A673 (cell line): Measurements from ENCODE around the gene RNF121. TPM values are rescaled to one million over a fixed set of nuclear protein-coding genes. Genes with fewer than 3 reads are reported as not detected.

Experiments used
- BruUV-seq: library from RNA; stranded (reverse); fragments of 400-500 nt; replicated peaks from 2 replicates; lab custom pipeline; 2021; lab: Mats Ljungman, UMichigan
- CTCF ChIA-PET: fragments of 300-600 bp; sonication (Branson Sonifier 250); formaldehyde crosslinking; loops from one replicate; lab custom pipeline; 2022; ENCODE audit warnings: antibody characterized with exemption; lab: Charles Lee
- POLR2A ChIA-PET: fragments of 300-600 bp; sonication (Branson Sonifier 250); formaldehyde crosslinking; loops from one replicate; lab custom pipeline; 2022; ENCODE audit warnings: antibody characterized with exemption; ENCODE audit not compliant: low non-redundant PET; lab: Charles Lee
- DNase-seq: peaks from one replicate; pipeline ENCODE4 v3.0.0-alpha.2; 2015; ENCODE audit warnings: low spot score
- H3K27ac ChIP-seq: fragments of 200-600 bp; sonication (generic); 2 replicates; pipeline ENCODE4 v1.5.1; 2016; ENCODE audit warnings: mixed run types, low read depth, mild to moderate bottlenecking, mixed read lengths, antibody characterized with exemption, low read length; ENCODE audit not compliant: poor library complexity, severe bottlenecking
- H3K27me3 ChIP-seq: fragments of 200-600 bp; sonication (generic); replicated peaks from 2 replicates; pipeline ENCODE4 v1.6.1; 2017; ENCODE audit warnings: mixed run types, low read depth, mild to moderate bottlenecking, mixed read lengths, antibody characterized with exemption, low read length; ENCODE audit not compliant: insufficient read depth, poor library complexity
- H3K36me3 ChIP-seq: fragments of 200-600 bp; sonication (generic); 2 replicates; pipeline ENCODE4 v1.6.1; 2016; ENCODE audit warnings: mixed run types, mild to moderate bottlenecking, mixed read lengths, antibody characterized with exemption, low read length; ENCODE audit not compliant: insufficient read depth, poor library complexity, severe bottlenecking
- H3K4me1 ChIP-seq: fragments of 200-600 bp; sonication (generic); 2 replicates; pipeline ENCODE4 v1.6.1; 2017; ENCODE audit warnings: mixed run types, mild to moderate bottlenecking, mixed read lengths, antibody characterized with exemption, low read length; ENCODE audit not compliant: insufficient read depth, poor library complexity, severe bottlenecking
- H3K4me3 ChIP-seq: fragments of 200-600 bp; sonication (generic); 2 replicates; pipeline ENCODE4 v1.5.1; 2016; ENCODE audit warnings: low read depth, mixed run types, mild to moderate bottlenecking, mixed read lengths, low read length; ENCODE audit not compliant: poor library complexity, severe bottlenecking
- H3K9me3 ChIP-seq: fragments of 200-600 bp; sonication (generic); 2 replicates; pipeline ENCODE4 v1.6.1; 2016; ENCODE audit warnings: mixed run types, low read depth, mild to moderate bottlenecking, mixed read lengths, antibody characterized with exemption, low read length; ENCODE audit not compliant: poor library complexity, severe bottlenecking
- EZH2 ChIP-seq: fragments of 200-600 bp; sonication (generic); IDR thresholded peaks from 2 replicates; pipeline ENCODE4 v1.6.1; 2017; ENCODE audit warnings: borderline replicate concordance, low read depth, mild to moderate bottlenecking, mixed read lengths, antibody characterized with exemption, low read length; ENCODE audit not compliant: poor library complexity, severe bottlenecking
- intact Hi-C: fragments of 100-400 bp; cut with micrococcal nuclease; formaldehyde crosslinking; loops from one replicate; pipeline ENCODE4 v1.10.0; 2022; ENCODE audit not compliant: unreplicated experiment
- total RNA-seq: library from RNA; stranded (reverse); gene quantifications from 2 replicates; pipeline ENCODE4 v1.2.3, GENCODE V29; 2021
- TF ChIP-seq, protein P1 (sequence below): fragments of 300-800, 200-600 bp; sonication (generic); conservative IDR thresholded peaks from 2 replicates; pipeline ENCODE4 v1.5.1; 2017; ENCODE audit warnings: low read depth, mild to moderate bottlenecking, antibody characterized with exemption, low read length, moderate library complexity, mixed read lengths

The RNF121 gene
- total RNA-seq, 1 experiment from 2014 or later, result 59.1 TPM

DNA sequence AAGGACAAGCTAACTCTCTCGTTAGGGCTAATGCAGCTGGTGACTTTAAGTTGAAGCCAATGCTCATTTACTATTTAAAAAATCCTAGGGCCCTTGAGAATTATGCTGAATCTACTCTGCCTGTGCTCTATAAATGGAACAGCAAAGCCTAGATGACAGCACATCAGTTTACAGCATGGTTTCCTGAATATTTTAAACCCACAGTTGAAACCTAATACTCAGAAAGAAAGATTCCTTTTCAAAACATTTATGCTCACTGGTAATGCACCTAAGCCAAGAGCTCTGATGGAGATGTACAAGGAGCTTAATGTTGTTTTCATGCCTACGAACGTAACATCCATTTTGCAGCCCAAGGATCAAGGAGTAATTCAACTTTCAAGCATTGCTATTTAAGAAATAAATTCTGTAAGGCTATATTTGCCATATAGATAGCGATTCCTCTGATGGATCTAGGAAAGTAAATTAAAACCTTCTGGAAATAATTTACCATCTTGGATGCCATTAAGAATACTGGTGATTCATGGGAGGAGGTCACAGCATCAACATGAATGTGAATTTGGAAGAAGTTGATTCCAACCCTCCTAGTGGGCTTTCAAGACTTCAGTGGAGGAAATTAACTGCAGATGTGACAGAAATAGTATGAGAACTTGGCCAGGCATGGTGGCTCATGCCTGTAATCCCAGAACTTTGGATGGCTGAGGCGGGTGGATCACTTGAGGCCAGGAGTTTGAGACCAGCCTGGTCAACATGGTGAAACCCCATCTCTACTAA, 14.9 kb upstream of the RNF121 start:
- DNase-seq, result no peak
- ChIA-PET CTCF (no interaction called here), POLR2A (no interaction called here)
- Histone ChIP-seq H3K36me3 (peaks cover 14% of the 10 kb centered on the region), H3K27me3 (no peaks in the 10 kb centered on the region), H3K4me1 (no peaks in the 10 kb centered on the region), H3K4me3 (no peak overlapping the region), H3K27ac (no peak overlapping the region), H3K9me3 (no peaks in the 10 kb centered on the region)
- BruUV-seq, result no TSS peak
- intact Hi-C loops, result no loop called here
- no peak for TF ChIP-seq EZH2
- TF ChIP-seq, protein P1, sequence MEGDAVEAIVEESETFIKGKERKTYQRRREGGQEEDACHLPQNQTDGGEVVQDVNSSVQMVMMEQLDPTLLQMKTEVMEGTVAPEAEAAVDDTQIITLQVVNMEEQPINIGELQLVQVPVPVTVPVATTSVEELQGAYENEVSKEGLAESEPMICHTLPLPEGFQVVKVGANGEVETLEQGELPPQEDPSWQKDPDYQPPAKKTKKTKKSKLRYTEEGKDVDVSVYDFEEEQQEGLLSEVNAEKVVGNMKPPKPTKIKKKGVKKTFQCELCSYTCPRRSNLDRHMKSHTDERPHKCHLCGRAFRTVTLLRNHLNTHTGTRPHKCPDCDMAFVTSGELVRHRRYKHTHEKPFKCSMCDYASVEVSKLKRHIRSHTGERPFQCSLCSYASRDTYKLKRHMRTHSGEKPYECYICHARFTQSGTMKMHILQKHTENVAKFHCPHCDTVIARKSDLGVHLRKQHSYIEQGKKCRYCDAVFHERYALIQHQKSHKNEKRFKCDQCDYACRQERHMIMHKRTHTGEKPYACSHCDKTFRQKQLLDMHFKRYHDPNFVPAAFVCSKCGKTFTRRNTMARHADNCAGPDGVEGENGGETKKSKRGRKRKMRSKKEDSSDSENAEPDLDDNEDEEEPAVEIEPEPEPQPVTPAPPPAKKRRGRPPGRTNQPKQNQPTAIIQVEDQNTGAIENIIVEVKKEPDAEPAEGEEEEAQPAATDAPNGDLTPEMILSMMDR, result no peak

DNA sequence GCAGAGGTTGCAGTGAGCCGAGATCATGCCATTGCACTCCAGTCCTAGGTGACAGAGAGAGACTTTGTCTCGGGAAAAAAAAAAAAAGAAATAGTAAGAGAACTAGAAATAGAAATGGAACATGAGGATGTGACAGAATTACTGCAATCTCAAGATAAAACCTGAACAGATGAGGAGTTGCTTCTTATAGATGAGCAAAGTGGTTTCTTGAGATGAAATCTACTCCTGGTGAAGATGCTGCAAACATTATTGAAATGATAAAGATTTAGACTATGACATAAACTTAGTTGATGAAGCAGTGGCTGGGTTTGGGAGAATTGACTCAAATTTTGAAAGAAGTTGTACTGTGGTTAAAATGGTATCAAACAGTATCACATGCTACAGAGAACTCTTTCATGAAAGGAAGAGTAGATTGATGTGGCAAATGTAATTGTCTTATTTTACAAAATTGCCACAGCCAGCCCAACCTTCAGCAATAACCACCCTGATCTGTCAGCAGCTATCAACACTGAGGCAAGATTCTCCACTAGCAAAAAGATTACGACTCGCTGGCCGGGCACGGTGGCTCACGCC, 14.1 kb upstream of the RNF121 start:
- Histone ChIP-seq H3K4me1 (no peaks in the 10 kb centered on the region), H3K36me3 (peaks cover 14% of the 10 kb centered on the region), H3K27ac (no peak overlapping the region), H3K9me3 (no peaks in the 10 kb centered on the region), H3K27me3 (no peaks in the 10 kb centered on the region), H3K4me3 (no peak overlapping the region)
- no peak for DNase-seq
- POLR2A ChIA-PET, result no interaction called here
- TF ChIP-seq, protein P1, result no peak
- TF ChIP-seq EZH2, result no peak
- BruUV-seq, result no TSS peak
- CTCF ChIA-PET, result no interaction called here
- intact Hi-C loops, result no loop called here

DNA sequence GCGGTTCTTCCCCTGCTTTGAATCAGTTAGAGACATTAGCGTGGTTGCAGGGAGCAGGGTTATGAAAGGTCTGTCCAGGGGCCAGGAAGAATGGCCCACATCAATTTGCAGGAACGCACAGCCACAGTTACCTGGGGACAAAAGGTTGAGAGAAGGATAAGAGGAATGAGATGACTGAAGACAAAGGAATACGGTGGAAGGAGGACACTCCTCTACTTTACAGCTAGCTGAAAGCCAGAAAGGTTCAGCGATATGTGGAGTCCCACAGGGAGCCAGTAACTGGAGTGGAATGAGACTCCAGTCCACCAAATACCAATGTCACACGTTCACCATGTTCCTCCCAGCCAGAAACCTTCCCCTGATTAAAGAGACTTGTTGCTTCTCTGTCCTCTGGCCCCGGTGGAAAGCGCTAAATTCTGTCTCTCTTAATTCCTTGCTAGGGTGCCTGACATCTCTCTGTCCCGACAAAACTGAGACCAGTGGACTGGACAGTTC, 11.2 kb upstream of the RNF121 start:
- Histone ChIP-seq H3K9me3 (no peaks in the 10 kb centered on the region), H3K27ac (no peak overlapping the region), H3K4me3 (no peak overlapping the region), H3K4me1 (no peaks in the 10 kb centered on the region), H3K27me3 (no peaks in the 10 kb centered on the region), H3K36me3 (peaks cover 14% of the 10 kb centered on the region)
- intact Hi-C loops, result no loop called here
- no peak for DNase-seq
- ChIA-PET CTCF (no interaction called here), POLR2A (no interaction called here)
- TF ChIP-seq, protein P1, result no peak
- TF ChIP-seq EZH2, result no peak
- no TSS peak for BruUV-seq
